ENCODE results near the gene CD4. TPM values are rescaled to one million over a fixed set of nuclear protein-coding genes. Genes with fewer than 3 reads are reported as not detected.

CD4 gene
- total and polyA plus RNA-seq, 2 of the 4 experiments (the other 2 are of a cell fraction): 5.7 to 15.0 TPM

- peak overlapping the region; percentile 91 for H2AFZ ChIP-seq (replicated peaks; ENCODE audit: low read length, poor library complexity)
- ChIA-PET POLR2A (ENCODE audit: unreplicated experiment) (interaction anchor here (1.0 to 3.2 kb wide), 3 partner anchors 13 to 68 kb away, joined by 3 to 21 read pairs (median 3); partner anchors contain the start of genes GPR162 and PTMS), CTCF (interaction anchor here (0.7 to 3.9 kb wide), 8 partner anchors 9 to 99 kb away, joined by 3 to 27 read pairs (median 8); partner anchors contain the start of genes CD4 and PTMS)
- peaks cover 13% of the 10 kb centered on the region for H4K20me1 ChIP-seq (ENCODE audit: insufficient read depth, low read length)
- H3K9me3 ChIP-seq (ENCODE audit: control insufficient read depth, insufficient read depth, low read length): no peaks in the 10 kb centered on the region
- no peak overlapping the region for H2BK20ac ChIP-seq (ENCODE audit: low read depth, low read length)
- peak overlapping the region; percentile 5; the same call in 1 of the 2 replicates for H3K9ac ChIP-seq (ENCODE audit: low read depth, low read length)
- H3K4ac ChIP-seq (ENCODE audit: low read depth, low read length): 0 out of 2 replicates have a peak overlapping the region, but pooled peaks have one; percentile 21
- peak overlapping the region; percentile 9; the same call in 1 of the 2 replicates for H3K27ac ChIP-seq (ENCODE audit: insufficient read depth, low read length)
- H3K23ac ChIP-seq (ENCODE audit: low read depth, low read length): no peak overlapping the region
- H3K4me3 ChIP-seq (ENCODE audit: insufficient read depth, low read depth, low read length): no peak overlapping the region
- no peak overlapping the region for H2BK120ac ChIP-seq (ENCODE audit: low read depth, low read length)
- DNase-seq (no peak), ATAC-seq (ENCODE audit: low read depth) (no peak)
- peaks cover 17 to 32% of the 10 kb centered on the region in 2 experiments for H3K79me1 ChIP-seq (ENCODE audit: low read depth in 1 of 2, low read length in 2 of 2)
- dilution Hi-C loops (cut with HindIII; ENCODE audit: low sequenced_read_pairs, unreplicated experiment) (no loop called here), in situ Hi-C loops (cut with MboI; ENCODE audit: low sequenced_read_pairs) (loop anchor here (5.0 kb wide), 1 partner anchor 73 kb away; the partner anchor contains the start of gene P3H3), intact Hi-C loops (cut with micrococcal nuclease) (loop anchor here (1.0 to 2.0 kb wide), 4 partner anchors 10 to 71 kb away; partner anchors contain the start of gene ZNF384)
- peaks cover 7% of the 10 kb centered on the region for H3K4me1 ChIP-seq (ENCODE audit: control insufficient read depth, insufficient read depth, low read length)
- H2AK5ac ChIP-seq (ENCODE audit: low read depth, low read length): no peak overlapping the region
- 0% methylated on average over 4 of the region's 7 CpGs; no CpG with 5 or more reads in 1 of the 2 experiments for WGBS, 2 experiments (ENCODE audit: extremely low coverage in 2 of 2, insufficient read length in 1 of 2)
- H3K36me3 ChIP-seq (ENCODE audit: control insufficient read depth, insufficient read depth, low read length): peaks cover 25% of the 10 kb centered on the region
- H4K5ac ChIP-seq (ENCODE audit: low read depth, low read length): no peak overlapping the region; the same call in 1 of the 2 replicates
- peak overlapping the region; percentile 19; the same call in 1 of the 2 replicates for H3K4me2 ChIP-seq (ENCODE audit: low read depth, low read length)
- no peak overlapping the region for H3K14ac ChIP-seq (replicated peaks; ENCODE audit: low read depth, low read length)
- no peaks in the 10 kb centered on the region for H3K27me3 ChIP-seq (ENCODE audit: control insufficient read depth, insufficient read depth, low read length)
- H3K56ac ChIP-seq (ENCODE audit: extremely low read depth, insufficient read depth, low read length): no peak overlapping the region
- H2BK5ac ChIP-seq (ENCODE audit: low read depth, low read length, poor library complexity, severe bottlenecking): no peak overlapping the region
- H3K18ac ChIP-seq (ENCODE audit: low read depth, low read length): no peak overlapping the region
- H3K9me1 ChIP-seq (ENCODE audit: insufficient read depth, low read length): peaks cover 6% of the 10 kb centered on the region
- H4K91ac ChIP-seq (ENCODE audit: insufficient read depth, low read depth, low read length): no peak overlapping the region
- no TSS peak for BruUV-seq (replicated peaks)
- no peak overlapping the region for H2AK9ac ChIP-seq (replicated peaks; ENCODE audit: low read depth, low read length, poor library complexity)
- H4K8ac ChIP-seq (ENCODE audit: low read depth in 2 of 2, low read length in 2 of 2): peak overlapping the region; percentile 27 to 51; a peak in 3 of 4 replicates
- no peak overlapping the region for H2BK15ac ChIP-seq (ENCODE audit: low read depth, low read length)
- TF ChIP-seq MAZ (IDR thresholded peaks at IDR 0.05; ENCODE audit: borderline replicate concordance, low read depth, low read length) (no peak), POLR2A (IDR thresholded peaks at IDR 0.05; ENCODE audit: low read depth, low read length) (no peak), NFE2L2 (IDR thresholded peaks at IDR 0.05; ENCODE audit: low read depth, low read length) (no peak), RFX5 (IDR thresholded peaks at IDR 0.05; ENCODE audit: low read depth, low read length) (no peak), SMC3 (IDR thresholded peaks at IDR 0.05; ENCODE audit: low read depth, low read length) (peak; percentile 98), RAD21 (IDR thresholded peaks at IDR 0.05; ENCODE audit: low read length) (peak; percentile 97), CTCF (conservative IDR thresholded peaks at IDR 0.05; ENCODE audit: low read depth, low read length) (peak; percentile 99; the same call in 1 of the 2 replicates)
- TF ChIP-seq, protein P1, sequence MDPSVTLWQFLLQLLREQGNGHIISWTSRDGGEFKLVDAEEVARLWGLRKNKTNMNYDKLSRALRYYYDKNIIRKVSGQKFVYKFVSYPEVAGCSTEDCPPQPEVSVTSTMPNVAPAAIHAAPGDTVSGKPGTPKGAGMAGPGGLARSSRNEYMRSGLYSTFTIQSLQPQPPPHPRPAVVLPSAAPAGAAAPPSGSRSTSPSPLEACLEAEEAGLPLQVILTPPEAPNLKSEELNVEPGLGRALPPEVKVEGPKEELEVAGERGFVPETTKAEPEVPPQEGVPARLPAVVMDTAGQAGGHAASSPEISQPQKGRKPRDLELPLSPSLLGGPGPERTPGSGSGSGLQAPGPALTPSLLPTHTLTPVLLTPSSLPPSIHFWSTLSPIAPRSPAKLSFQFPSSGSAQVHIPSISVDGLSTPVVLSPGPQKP (IDR thresholded peaks at IDR 0.05; ENCODE audit: borderline replicate concordance, low read depth, low read length): no peak
Observed at GRCh38 chr12:6753772-6754356, 35.5 kb upstream of the CD4 start.
